K562 treated with DMSO at 1 percent for 48 hours (cell line): Measurements from ENCODE around the gene SNX32. TPM values are rescaled to one million over a fixed set of nuclear protein-coding genes. Genes with fewer than 3 reads are reported as not detected.

Experiments
- total RNA-seq: library from RNA; unstranded; fragments of 300-600 nt; gene quantifications from 2 replicates; pipeline ENCODE4 v1.2.3, GENCODE V29; 2022; ENCODE audit warnings: low replicate concordance; ENCODE audit errors: extremely low read depth

Gene SNX32
- total RNA-seq, result not detected in 2 replicates

GRCh38 chr11:65833297-65834030 lies at the start of gene SNX32:
SNX32 (plus strand) TSS chr11:65833963; CDS start chr11:65834066, 103 bp downstream.

DNA sequence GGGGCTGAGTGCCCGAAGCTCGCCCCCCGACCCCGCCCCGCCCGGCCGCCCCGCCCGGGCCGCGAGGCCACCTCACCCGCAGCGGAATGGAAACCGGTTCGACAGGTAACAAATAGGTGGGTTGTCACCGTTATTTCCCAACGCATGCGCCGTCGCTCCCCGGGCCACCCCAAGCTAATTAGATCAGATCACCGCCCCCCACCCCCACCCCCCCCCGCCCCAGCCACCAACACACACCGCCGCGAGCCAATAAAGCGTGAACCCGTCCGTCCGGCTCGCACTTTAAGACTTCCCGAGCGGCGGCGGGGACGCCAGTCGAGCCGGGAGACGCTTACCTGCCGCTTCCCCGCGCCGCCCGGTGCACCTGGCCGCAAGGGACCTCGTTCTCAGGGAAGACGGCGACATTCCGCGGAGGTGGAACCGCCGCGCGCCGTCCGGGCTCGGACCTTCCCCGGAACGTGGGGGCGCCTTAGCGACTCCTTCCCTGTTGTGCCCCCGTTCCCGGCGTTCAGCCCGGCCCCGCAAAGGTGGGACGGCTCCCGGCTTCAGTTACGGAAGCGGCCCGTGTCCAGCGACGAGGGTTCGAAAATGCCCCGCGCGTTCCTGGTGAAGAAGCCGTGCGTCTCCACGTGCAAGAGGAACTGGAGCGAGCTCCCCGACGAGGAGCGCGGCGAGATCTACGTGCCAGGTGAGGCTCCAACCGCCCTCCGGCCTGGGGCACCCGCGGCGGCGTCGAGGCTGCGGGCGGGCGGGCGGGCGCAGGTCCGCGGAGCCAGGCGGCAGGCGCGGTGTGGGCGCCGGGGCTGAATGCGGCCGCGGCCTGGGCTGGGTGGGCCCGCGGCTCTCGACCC lies 46.8 kb upstream of the SNX32 start, which contains the start of gene OVOL1:
OVOL1 (plus strand) TSS at position 278 of the 851 bp plus-strand sequence; CDS start at position 589, 311 bp downstream.

DNA sequence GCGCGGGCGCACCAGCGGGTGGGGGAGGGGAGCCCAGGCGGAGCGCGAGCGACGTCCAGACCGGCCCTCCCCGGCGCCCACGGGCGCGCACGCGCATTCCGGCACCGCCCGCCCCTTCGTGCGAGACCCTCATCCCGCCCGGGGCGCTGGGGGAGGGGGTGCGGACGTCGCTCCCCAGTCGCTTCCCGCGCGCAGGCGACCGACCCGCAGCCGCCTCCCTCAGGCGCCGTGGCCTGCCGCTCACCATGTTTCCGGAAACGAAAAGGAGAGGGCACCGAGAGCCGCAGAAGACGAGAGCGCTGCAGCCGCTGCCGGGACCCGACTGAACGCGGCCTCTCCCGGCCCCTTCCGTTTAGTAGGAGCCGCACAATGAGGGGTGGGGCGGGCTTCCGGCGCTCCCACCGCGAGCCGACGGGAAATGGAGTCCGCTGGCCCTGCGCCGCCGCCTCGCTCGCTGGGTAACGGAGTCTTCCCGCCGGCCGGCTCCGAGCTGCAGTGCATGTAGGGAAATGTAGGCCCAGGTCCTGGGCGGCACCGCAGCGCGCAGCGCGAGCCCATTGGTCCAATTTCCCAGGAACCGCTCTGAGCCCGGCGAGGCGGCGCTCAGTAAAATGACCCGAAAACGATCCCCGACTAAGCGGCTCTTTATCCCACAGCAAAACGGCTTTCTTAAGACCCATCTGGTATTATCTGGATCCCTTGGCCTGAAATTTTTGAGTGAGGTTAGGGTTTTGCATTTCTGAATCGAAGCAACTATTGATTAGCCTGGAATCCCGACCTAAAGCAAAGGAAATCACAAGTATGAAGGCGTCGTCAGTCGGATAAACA lies 24.3 kb downstream of the SNX32 start, which contains the start of gene CFL1:
CFL1 (minus strand) TSS at position 328 of the 828 bp plus-strand sequence; CDS start at position 247, 81 bp downstream.

DNA sequence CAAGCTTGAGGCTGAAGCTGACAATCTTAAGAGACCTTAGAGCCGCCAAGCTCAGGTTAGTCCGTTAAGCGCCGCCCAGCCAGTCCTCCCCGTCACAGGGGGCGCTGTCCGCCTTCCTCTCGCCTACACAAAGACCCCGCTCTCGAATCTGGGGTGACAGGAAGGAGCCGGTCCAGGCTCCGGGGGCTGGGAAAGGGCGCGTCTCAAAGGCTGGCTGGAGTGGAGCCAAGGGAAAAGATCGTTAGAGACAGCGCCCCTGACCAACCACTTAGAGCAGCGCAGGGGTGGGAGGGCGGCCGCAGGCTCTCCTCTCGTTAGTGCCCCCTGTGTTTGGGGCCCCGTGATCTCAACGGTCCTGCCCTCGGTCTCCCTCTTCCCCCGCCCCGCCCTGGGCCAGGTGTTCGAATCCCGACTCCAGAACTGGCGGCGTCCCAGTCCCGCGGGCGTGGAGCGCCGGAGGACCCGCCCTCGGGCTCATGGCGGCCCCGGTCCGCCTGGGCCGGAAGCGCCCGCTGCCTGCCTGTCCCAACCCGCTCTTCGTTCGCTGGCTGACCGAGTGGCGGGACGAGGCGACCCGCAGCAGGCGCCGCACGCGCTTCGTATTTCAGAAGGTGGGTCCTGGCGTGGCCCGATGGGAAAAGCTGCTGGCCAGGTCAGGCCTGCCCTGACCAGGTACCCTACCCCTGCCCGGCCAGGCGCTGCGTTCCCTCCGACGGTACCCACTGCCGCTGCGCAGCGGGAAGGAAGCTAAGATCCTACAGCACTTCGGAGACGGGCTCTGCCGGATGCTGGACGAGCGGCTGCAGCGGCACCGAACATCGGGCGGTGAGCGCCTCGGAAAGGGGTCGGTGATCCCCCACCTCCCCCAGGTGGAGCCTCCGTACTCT lies 26.8 kb downstream of the SNX32 start, which contains the start of gene MUS81:
MUS81 (plus strand) TSS at position 156 of the 887 bp plus-strand sequence; CDS start at position 477, 321 bp downstream.

GRCh38 chr11:65872586-65873317 lies 39.0 kb downstream of the SNX32 start, which contains the start of gene EFEMP2:
EFEMP2 (minus strand) TSS chr11:65872800; CDS start chr11:65872354, 446 bp downstream.

GRCh38 chr11:65879617-65880016 lies 45.9 kb downstream of the SNX32 start, which contains the start of gene CTSW:
CTSW (plus strand) TSS chr11:65879837; CDS start chr11:65879855, 18 bp downstream.

DNA sequence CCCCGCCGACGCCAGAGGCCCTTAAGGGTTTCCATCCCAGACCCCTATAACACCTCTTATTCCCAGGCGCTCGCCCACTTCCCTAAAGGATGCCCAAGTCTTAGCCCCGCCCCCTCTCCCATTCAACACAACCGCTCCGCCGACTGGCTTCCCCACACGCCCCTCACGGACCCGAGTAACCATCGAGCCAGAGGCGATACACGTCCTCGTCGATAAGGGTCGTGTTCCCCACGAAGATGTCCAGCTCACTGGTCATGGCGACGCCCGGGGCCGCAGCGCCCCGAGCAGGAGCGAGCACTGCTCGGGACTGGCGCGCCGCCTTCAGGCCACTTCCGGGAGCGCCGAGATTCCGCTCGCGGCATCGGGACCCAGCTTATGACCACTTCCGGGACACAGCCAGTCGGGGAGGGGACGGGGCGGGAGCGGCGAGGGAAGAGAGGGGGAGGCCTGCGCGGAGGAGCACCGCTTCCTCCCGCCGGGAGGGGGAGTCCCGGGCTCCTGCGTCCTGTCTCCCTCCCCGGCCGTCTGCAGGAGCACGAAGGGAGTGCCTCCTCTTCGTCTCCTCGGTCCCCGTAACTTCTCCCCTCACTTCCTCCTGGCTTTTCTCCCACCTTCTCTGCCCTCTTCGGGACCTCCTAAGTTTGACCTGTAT lies 54.5 kb downstream of the SNX32 start, which contains the start of gene FIBP:
FIBP (minus strand) TSS at position 309 of the 652 bp plus-strand sequence; CDS start at position 256, 53 bp downstream.

GRCh38 chr11:65890324-65891218 lies 56.8 kb downstream of the SNX32 start, which contains the start of gene CCDC85B:
CCDC85B (plus strand) TSS chr11:65890673; CDS start chr11:65890784, 111 bp downstream.

DNA sequence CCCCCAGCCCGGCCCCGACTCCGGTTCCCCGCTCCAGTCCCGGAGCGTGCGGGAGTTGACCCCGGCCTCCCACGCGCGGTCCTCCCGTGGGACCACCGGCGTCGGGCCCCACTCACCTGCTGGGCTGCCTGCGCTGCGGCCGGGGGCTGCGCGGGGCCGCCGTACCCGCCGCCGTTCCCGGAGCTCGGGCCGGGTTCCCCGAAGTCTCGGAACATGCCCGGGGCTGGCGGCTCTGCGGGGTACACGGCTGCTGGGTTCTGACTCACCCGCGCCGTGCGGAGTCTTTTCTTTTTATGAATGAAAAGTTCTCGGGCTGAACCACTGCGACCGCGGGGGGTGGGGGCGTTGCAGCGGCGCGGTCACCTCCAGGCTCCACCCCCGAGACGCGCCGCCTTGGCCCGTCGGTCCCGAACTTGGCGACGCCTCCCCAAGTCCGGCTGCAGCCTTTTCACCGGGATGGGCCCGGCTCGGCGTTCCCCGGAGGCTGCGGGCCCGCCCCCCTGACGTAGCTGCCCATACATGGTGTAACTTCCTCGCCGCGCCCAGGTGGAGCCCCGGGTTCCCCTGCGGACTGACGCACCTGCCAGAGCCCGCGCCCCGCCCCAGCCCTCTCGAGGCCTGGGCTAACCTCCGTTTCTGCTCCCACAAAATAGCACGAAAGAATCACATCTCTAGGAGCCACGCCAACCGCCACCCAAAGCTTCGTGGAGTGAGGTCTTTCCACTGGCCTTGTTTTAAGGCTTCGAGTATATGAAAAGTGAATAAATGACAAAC lies 66.5 kb downstream of the SNX32 start, which contains the start of gene FOSL1:
FOSL1 (minus strand) TSS at position 264 of the 774 bp plus-strand sequence; CDS start at position 215, 49 bp downstream.

Other genes with a start within 250 kb of the SNX32 start
- gene KCNK7, start 238.2 kb upstream of the SNX32 start, total RNA-seq, result not detected in 2 replicates
- gene MAP3K11, start 219.7 kb upstream of the SNX32 start, total RNA-seq, result 226 TPM in 1 of 2 replicates, not detected in the other
- not detected in 2 replicates for gene PCNX3, start 218.2 kb upstream of the SNX32 start, total RNA-seq
- 104 TPM in 1 of 2 replicates, not detected in the other for gene SIPA1, start 195.9 kb upstream of the SNX32 start, total RNA-seq
- not detected in 2 replicates for gene RELA, start 171.0 kb upstream of the SNX32 start, total RNA-seq
- gene KAT5, start 121.7 kb upstream of the SNX32 start, total RNA-seq, result not detected in 2 replicates
- not detected in 2 replicates for gene RNASEH2C, start 113.2 kb upstream of the SNX32 start, total RNA-seq
- gene AP5B1, start 53.0 kb upstream of the SNX32 start, total RNA-seq, result not detected in 2 replicates
- gene OVOL1, start 46.9 kb upstream of the SNX32 start, total RNA-seq, result not detected in 2 replicates
- 572 TPM in 1 of 2 replicates, not detected in the other for gene CFL1, start 24.2 kb downstream of the SNX32 start, total RNA-seq
- not detected in 2 replicates for gene MUS81, start 26.5 kb downstream of the SNX32 start, total RNA-seq
- not detected in 2 replicates for gene EFEMP2, start 38.8 kb downstream of the SNX32 start, total RNA-seq
- gene CTSW, start 45.9 kb downstream of the SNX32 start, total RNA-seq, result not detected in 2 replicates
- gene FIBP, start 54.5 kb downstream of the SNX32 start, total RNA-seq, result not detected in 2 replicates
- not detected in 2 replicates for gene CCDC85B, start 56.7 kb downstream of the SNX32 start, total RNA-seq
- not detected in 2 replicates for gene FOSL1, start 66.4 kb downstream of the SNX32 start, total RNA-seq
- gene C11orf68, start 85.1 kb downstream of the SNX32 start, total RNA-seq, result not detected in 2 replicates
- gene DRAP1, start 85.5 kb downstream of the SNX32 start, total RNA-seq, result not detected in 2 replicates
- not detected in 2 replicates for gene TSGA10IP, start 111.5 kb downstream of the SNX32 start, total RNA-seq
- gene SART1, start 127.8 kb downstream of the SNX32 start, total RNA-seq, result not detected in 2 replicates
- gene EIF1AD, start 168.2 kb downstream of the SNX32 start, total RNA-seq, result not detected in 2 replicates
- not detected in 2 replicates for gene BANF1, start 168.5 kb downstream of the SNX32 start, total RNA-seq
- not detected in 2 replicates for gene CST6, start 178.0 kb downstream of the SNX32 start, total RNA-seq
- gene CATSPER1, start 192.5 kb downstream of the SNX32 start, total RNA-seq, result not detected in 2 replicates
- gene GAL3ST3, start 215.2 kb downstream of the SNX32 start, total RNA-seq, result not detected in 2 replicates
- not detected in 2 replicates for gene SF3B2, start 218.4 kb downstream of the SNX32 start, total RNA-seq
- not detected in 2 replicates for gene PACS1, start 236.3 kb downstream of the SNX32 start, total RNA-seq